Renal cortex interstitium (tissue), 15 donors: Measurements from ENCODE around the gene POMT1. TPM values are rescaled to one million over a fixed set of nuclear protein-coding genes. Genes with fewer than 3 reads are reported as not detected.
"Not testable (repeated sequence)": the region's sequence is repeated elsewhere in the genome, so short reads cannot be mapped to it uniquely, and the experiment has no call there.

Experiments used
- DNase-seq, 11 donors: peaks; one replicate each; pipeline ENCODE4 v3.0.0-alpha.2; 2013; ENCODE audit warnings: low read depth in 9 of 11, low spot score in 4 of 11; ENCODE audit errors: extremely low read depth in 1 of 11
- long read RNA-seq, 16 experiments: transcript quantifications; one replicate each; lab custom pipeline, GENCODE V29; 2026
- polyA plus RNA-seq, 3 donors: library from polyadenylated mRNA; unstranded; fragments of 120-200 nt; gene quantifications; one replicate each; pipeline ENCODE4 v1.2.1, GENCODE V29; 2013; ENCODE audit not compliant: insufficient read length in 3 of 3

Gene POMT1, protein sequence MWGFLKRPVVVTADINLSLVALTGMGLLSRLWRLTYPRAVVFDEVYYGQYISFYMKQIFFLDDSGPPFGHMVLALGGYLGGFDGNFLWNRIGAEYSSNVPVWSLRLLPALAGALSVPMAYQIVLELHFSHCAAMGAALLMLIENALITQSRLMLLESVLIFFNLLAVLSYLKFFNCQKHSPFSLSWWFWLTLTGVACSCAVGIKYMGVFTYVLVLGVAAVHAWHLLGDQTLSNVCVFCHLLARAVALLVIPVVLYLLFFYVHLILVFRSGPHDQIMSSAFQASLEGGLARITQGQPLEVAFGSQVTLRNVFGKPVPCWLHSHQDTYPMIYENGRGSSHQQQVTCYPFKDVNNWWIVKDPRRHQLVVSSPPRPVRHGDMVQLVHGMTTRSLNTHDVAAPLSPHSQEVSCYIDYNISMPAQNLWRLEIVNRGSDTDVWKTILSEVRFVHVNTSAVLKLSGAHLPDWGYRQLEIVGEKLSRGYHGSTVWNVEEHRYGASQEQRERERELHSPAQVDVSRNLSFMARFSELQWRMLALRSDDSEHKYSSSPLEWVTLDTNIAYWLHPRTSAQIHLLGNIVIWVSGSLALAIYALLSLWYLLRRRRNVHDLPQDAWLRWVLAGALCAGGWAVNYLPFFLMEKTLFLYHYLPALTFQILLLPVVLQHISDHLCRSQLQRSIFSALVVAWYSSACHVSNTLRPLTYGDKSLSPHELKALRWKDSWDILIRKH
- 10 to 100 TPM; 34.0 to 52.1 (median 34.5) TPM for polyA plus RNA-seq
- long read RNA-seq, donor 1, partial matches to known transcripts, result 0 of 1 reads
- long read RNA-seq, donor 1, other reads (novel, unspliced or antisense), result 0 of 1 reads
- long read RNA-seq, donor 2, partial matches to known transcripts, result 11 of 20 reads
- long read RNA-seq, donor 2, other reads (novel, unspliced or antisense), result 8 of 20 reads
- long read RNA-seq, donor 3, partial matches to known transcripts, result 7 of 32 reads
- long read RNA-seq, donor 3, other reads (novel, unspliced or antisense), result 17 of 32 reads
- long read RNA-seq, donor 4, transcript POMT1-204 (20 exons, 3,038 nt), result major isoform, 5 of 11 reads
- long read RNA-seq, donor 4, partial matches to known transcripts, result 6 of 11 reads
- long read RNA-seq, donor 4, other reads (novel, unspliced or antisense), result 0 of 11 reads
- long read RNA-seq, donor 5, result 0 reads
- long read RNA-seq, donor 6, partial matches to known transcripts, result 0 of 10 reads
- long read RNA-seq, donor 6, other reads (novel, unspliced or antisense), result 5 of 10 reads
- long read RNA-seq, donor 7, transcript POMT1-204 (20 exons, 3,038 nt), result major isoform, 5 of 7 reads
- long read RNA-seq, donor 7, partial matches to known transcripts, result 0 of 7 reads
- long read RNA-seq, donor 7, other reads (novel, unspliced or antisense), result 0 of 7 reads
- long read RNA-seq, donor 8, partial matches to known transcripts, result 0 of 5 reads
- long read RNA-seq, donor 8, other reads (novel, unspliced or antisense), result 0 of 5 reads
- long read RNA-seq, donor 9, partial matches to known transcripts, result 6 of 11 reads
- long read RNA-seq, donor 9, other reads (novel, unspliced or antisense), result 0 of 11 reads
- long read RNA-seq, donor 10, partial matches to known transcripts, result 6 of 9 reads
- long read RNA-seq, donor 10, other reads (novel, unspliced or antisense), result 0 of 9 reads
- long read RNA-seq, donor 11, partial matches to known transcripts, result 30 of 33 reads
- long read RNA-seq, donor 11, other reads (novel, unspliced or antisense), result 0 of 33 reads
- long read RNA-seq, donor 12, partial matches to known transcripts, result 0 of 3 reads
- long read RNA-seq, donor 12, other reads (novel, unspliced or antisense), result 0 of 3 reads
- long read RNA-seq, donor 13, result 0 reads
- long read RNA-seq, donor 14, partial matches to known transcripts, result 11 of 13 reads
- long read RNA-seq, donor 14, other reads (novel, unspliced or antisense), result 0 of 13 reads
- long read RNA-seq, donor 15, partial matches to known transcripts, result 7 of 7 reads
- long read RNA-seq, donor 15, other reads (novel, unspliced or antisense), result 0 of 7 reads
- long read RNA-seq, donor 16, transcript POMT1-204 (20 exons, 3,038 nt), result major isoform, 7 of 92 reads
- long read RNA-seq, donor 16, partial matches to known transcripts, result 30 of 92 reads
- long read RNA-seq, donor 16, other reads (novel, unspliced or antisense), result 49 of 92 reads

DNA sequence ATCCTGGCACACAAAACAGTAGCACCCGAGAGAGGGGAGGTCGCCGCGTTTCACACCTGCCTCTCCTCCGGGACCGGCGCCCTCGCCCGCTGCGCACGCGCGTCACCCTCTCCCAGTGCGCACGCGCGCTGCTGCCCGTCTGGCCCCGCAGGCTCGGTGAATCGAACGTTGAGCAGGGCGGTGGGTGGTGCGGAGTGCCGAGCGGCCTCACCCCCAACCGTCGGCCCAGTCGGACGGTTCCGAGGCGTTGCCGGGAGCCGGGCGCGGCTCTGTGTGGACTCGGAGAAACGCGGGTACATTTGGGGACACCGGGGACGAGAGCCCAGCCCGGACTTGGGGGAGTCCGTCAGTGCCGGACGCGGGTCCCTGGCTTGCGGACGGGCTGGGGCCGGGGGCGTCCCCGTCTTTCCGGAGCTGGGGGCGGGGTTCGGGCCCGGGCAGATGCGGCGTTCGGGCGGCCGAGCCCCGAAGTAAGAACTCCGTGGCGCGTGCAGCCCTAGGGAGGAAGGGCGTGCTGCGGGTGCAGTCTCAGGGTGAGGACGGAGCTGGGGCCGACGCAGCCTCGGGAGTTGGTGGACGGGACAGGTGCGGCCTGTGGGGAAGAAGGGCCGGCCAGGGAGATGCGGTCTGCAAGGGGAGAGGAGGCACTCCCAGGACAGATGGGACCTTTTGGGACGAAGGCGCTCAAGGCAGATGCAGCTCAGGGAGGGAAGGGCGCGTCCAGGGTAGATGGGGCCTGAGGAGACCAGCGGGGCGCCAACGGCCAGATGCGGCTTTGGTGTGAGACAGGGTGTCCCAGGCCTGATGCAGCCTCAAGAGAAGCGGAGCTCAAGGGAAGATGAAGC, at the start of gene POMT1:
Gene POMT1 (plus strand): TSS at position 138 of the 845 bp plus-strand sequence. CDS start 1,301 bp downstream, outside the sequence.
- DNase-seq, result peak; percentile 55 to 89 (median 80)

DNA sequence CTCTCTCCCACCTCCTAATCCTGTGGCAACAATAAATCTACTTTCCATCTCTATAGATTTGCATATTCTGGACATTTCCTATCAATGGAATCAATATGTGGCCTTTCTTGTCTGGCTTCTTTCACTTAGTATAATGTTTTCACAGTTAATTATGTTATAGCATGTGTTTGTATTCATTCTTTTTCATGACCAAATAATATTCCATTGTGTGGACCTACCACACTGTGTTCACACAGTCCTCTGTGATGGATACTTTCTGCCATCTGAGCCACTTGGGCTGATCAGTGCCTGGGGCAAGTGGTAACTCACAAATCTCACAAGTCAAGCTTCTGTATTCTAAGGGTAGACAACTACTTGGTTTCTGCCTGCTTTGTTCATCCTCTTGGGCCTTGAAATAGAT, 48.7 kb upstream of the POMT1 start:
- no peak for DNase-seq

DNA sequence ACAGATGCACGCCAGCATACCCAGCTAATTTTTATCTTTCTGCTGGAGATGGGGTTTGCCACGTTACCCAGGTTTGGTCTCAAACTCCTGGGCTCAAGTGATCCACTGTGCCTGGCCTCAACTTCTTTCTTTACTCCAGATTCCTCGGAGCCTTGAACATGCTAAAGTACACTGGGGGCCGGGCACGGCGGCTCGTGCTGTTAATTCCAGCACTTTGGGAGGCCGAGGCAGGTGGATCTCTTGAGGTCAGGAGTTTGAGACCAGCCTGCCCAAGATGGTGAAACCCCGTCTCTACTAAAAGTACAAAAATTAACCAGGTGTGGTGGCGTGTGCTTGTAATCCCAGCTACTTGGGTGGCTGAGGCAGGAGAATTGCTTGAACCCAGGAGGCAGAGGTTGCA, 47.1 kb upstream of the POMT1 start:
- DNase-seq, result not testable (repeated sequence)

DNA sequence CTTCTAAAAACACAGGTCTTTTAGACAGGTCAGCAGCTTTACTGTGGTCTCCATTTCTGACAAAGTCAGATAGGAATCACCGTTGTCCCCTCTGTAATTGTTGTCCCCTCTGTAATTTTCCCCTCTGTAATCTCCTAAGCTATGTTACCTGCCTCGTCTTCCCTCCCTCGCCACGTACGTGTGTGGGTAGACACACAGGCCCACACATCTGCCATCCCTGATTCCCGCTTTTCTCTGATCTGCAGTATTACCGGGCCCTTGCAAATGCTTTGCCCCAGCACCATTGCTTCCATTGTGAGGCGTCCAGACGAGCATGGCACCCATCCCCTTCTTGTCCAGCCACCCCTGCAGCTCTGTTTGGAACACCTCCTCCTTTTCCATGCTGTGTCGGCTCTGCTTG, 45.0 kb upstream of the POMT1 start:
- DNase-seq, result no peak

DNA sequence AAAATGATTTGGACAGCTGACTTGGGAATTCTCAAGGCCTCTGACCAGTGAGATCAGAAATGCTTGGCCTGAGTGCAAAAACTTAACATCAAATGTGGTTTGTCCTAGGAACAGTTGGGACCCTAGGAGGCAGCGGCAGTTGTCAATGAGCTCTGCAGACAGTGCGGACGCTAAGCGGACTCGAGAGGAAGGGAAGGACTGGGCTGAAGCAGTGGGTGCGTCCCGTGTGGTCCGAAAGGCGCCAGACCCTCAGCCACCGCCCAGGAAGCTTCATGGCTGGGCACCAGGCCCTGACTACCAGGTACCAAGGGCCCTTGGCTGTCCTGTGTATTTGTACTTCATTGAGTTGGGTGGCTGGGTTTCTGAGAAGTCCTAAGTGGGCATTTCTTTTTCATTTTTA, 43.7 kb upstream of the POMT1 start:
- DNase-seq, result no peak

DNA sequence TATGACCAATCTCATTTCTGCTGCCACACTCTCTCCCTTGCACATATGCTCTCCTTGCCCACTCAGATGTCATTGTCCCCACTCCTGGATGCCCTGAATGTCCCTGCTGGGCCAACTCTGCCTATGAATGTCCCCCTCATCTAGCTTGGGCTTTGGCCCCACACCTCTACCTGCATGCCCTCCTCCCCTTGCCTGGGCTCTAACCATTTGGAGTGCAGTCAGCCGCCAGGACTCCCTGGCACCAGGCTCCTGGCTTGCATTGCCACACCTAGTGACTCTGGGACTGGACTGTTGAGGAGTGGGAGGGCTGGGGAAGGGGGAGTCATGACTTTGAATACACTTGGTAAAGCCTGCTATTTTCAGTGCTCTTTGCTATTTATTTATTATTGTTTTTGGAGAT, 41.6 kb upstream of the POMT1 start:
- no peak for DNase-seq

DNA sequence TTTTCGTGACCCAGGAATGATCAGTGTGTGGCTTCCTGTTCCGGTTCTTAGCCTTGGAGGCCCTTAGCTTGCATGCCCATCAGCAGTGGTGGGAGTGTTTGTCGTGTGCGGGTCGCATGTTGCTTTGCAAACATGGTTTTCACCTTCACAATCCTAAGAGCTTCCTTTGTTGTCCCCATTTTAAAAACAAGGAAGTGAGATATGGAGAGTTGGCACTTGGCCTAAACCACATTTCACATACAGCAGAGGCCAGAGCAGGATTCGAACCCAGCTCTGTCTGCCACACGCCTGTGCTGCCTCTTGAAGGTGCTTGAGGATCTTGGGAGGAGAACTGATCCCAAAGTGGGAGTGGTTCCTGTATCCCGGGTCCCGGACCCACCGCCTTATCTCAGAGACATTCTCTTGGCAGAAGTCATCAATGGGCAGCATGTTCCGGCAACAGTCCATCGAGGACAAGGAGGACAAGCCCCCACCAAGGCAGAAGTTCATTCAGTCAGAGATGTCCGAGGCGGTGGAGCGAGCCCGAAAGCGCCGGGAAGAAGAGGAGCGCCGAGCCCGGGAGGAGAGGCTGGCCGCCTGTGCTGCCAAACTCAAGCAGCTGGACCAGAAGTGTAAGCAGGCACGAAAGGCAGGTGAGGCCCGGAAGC, 38.2 kb upstream of the POMT1 start:
- DNase-seq, result no peak

DNA sequence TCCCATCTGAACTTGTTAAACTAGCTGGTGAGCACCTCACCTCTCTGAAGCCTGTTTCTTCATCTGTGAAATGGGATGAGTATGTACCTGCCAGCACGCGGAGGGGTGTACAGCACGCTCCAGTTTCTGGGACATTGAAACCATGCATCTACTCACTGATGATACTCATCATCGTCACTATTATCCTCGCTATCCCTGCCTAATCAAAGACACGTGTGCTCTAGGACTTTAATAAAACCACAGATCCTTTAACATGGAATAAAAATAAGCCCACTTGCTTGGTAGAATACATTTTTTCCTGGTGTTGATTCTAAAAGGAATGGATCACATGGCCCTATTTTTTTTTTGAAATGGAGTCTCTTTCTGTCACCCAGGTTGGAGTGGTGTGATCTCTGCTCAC, 37.3 kb upstream of the POMT1 start:
- no peak for DNase-seq

DNA sequence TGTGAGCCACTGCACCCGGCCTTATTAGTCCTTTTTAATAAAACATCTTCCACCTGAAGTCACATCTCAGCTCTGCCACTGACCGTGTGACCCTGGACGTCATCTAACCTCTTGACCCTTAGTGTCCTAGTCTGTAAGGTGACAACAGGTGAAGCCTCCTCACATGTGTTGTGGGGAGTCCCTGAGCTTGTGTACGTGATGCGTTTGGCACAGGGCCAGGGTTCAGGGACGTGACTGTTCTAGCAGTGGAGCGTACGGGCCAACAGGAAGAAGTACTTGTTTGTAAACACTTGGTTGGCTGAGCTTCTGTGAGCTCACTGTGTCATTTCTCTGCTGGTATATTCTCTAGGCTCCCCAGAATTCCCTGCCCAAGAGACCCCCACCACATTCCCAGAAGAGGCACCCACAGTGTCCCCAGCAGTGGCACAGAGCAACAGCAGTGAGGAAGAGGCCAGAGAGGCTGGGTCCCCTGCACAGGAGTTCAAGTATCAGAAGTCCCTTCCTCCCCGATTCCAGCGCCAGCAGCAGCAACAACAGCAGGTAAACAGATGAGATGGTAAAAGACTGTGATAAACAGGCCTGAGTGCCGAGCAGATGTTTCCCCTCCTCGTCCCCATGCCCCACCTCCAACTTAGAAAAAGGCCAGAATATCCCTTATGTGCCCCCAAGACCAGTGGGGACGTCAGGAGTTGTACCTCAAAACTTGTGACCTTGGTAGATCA, 35.3 kb upstream of the POMT1 start:
- no peak for DNase-seq

DNA sequence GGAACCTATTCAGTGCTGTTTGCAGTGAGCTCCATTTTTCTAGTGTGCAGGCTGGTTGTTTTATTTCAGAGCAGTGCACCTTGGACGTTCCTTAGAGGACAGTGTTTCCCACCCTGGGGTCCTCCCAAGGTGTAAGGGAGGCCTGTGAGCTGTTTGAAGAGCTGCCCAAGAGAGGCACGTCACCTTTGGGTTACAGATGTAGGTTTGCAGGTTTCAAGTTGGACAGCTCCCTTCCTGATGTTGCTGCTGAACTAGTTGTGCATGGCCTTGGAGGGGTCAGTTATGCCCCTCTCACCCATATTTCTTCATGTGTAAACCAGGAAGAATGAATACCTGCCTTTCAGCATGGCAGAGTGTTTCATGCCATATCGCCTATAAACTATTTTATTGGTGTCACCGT, 34.7 kb upstream of the POMT1 start:
- no peak for DNase-seq

DNA sequence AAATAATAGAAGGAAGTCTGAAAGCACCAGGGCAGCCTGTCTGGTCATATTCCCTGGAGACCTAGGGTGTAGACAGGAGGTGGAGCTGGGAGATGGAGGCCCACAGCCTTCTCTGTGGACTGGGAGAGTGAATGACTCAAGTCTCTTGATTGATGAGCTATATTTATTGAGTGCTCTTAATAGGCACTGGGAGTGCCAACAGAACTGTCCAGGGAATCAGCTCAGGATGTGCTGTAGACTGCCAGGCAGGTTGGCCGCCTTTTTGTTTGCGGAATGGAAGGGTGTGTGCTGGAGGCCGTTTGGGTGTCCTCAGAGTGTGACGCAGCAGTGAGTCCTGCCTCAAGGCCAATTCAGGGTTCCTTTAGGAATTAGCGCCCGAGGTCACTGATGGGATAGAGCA, 33.4 kb upstream of the POMT1 start:
- no peak for DNase-seq

DNA sequence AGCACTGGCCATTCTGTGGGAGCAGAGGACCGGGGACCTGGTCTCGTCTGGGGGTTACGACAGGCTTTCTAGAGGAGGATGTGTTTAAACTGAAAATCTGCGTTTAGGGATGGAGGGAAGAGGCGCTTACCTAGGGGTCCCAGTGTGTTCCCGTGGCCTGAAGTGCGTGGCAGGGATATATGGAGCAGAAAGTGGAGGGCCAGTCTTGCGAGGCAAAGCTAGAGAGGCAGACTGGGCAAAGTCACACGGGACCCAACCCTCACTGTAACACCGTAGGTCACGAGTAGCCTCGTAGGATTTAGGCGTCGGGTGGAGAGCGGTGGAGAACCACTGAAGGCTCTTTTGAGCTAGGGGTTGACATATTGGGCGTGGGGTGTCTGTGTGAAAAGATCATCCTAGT, 32.8 kb upstream of the POMT1 start:
- no peak for DNase-seq

DNA sequence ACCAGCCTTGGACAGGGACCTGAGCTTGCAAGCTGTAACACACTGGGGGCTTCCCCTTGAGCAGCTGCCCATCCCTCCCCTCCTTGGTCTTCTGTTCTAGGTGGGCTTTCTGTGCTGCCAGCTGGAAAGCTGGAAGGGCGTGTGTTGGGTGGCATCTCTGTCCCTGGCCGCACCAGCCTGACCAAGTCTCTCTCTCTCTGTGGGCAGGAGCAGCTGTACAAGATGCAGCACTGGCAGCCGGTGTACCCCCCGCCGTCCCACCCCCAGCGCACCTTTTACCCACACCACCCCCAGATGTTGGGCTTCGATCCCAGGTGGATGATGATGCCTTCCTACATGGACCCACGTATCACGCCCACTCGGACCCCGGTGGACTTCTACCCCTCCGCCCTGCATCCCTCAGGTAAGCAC, 32.1 kb upstream of the POMT1 start:
- DNase-seq, result no peak

DNA sequence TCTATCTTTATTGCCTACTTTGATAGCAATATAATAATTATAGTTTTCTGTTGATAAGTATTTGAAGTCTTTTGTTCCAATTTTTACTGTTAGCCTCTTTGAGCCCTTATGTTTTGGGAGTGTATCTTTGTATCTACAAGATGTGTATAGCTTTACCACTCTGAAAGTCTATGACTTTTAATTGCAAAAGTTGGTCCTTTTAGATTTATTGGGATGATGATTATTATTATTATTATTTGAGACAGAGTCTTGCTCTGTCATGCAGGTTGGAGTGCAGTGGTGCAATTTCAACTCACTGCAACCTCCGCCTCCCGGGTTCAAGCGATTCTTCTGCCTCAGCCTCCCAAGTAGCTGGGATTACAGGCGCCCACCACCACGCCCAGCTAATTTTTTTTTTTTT, 30.6 kb upstream of the POMT1 start:
- not testable (repeated sequence) for DNase-seq

DNA sequence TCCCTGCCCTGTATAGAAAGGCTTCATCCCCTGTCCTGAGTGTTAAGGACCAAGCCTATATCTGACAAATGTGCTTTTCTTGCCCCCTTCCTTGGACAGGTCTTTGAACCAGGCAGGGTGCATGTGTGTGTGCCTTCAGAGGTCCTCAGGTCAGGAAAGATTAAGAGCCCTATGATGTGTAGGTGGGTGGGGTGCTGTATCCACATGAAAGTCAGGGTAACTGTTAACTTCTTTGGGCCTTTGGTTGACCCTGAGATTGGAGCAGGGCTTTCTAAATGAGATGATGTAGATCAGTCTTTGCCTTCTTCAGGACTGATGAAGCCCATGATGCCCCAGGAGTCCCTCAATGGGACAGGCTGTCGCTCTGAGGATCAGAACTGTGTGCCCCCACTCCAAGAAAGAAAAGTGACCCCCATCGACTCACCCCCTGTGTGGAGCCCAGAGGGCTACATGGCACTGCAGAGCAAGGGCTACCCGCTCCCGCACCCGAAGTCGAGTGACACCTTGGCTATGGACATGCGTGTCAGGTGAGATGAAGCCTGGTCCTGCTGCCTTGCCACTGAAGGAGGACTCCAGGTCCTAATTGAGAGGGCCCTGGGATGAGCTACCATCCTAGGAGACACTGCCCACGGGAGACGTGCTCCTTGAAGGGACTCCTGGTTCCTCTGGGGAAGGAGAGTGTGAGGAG, 29.4 kb upstream of the POMT1 start:
- DNase-seq, result no peak
